GM12874 (cell line): ENCODE results near the gene TRUB1.

Experiments used
- CTCF ChIP-seq: IDR thresholded peaks from 2 replicates; pipeline ENCODE4 v1.5.1; 2011; ENCODE audit warnings: low read depth, mild to moderate bottlenecking, control low read depth, low read length, moderate library complexity; ENCODE audit not compliant: insufficient read depth

The TRUB1 gene

GRCh38 chr10:114905450-114905849 is 32.5 kb upstream of the TRUB1 start:
- TF ChIP-seq CTCF, result no peak

GRCh38 chr10:114906981-114907380 is 31.0 kb upstream of the TRUB1 start:
- TF ChIP-seq CTCF, result no peak

- TF ChIP-seq CTCF, result no peak
Measured at GRCh38 chr10:114908896-114909295, 29.1 kb upstream of the TRUB1 start.

- TF ChIP-seq CTCF, result no peak
Measured at GRCh38 chr10:114911052-114911711, 26.8 kb upstream of the TRUB1 start.

- no peak for TF ChIP-seq CTCF
Measured at GRCh38 chr10:114911801-114912469, 26.1 kb upstream of the TRUB1 start.

- no peak for TF ChIP-seq CTCF
Measured at GRCh38 chr10:114912470-114912859, 25.5 kb upstream of the TRUB1 start.

- TF ChIP-seq CTCF, result no peak
Measured at GRCh38 chr10:114914560-114914959, 23.4 kb upstream of the TRUB1 start.
